Karpas-422 (cell line): ENCODE measurements around the gene TRIM23. TPM values are rescaled to one million over a fixed set of nuclear protein-coding genes. Genes with fewer than 3 reads are reported as not detected.

Experiments used
- DNase-seq: peaks from one replicate; pipeline ENCODE4 v3.0.0-alpha.2; 2015
- H2AFZ ChIP-seq: fragments of 200-600 bp; sonication (generic); 2 replicates; pipeline ENCODE4 v1.6.1; 2014; ENCODE audit warnings: antibody characterized with exemption, low read length, mixed read lengths
- H3K27ac ChIP-seq: fragments of 200-600 bp; sonication (generic); 2 replicates; pipeline ENCODE4 v1.5.1; 2014; ENCODE audit warnings: mild to moderate bottlenecking, low read length, moderate library complexity
- H3K27me3 ChIP-seq: fragments of 200-600 bp; sonication (generic); 2 replicates; pipeline ENCODE4 v1.6.1; 2014; ENCODE audit warnings: low read length, mixed read lengths
- H3K36me3 ChIP-seq: fragments of 200-600 bp; sonication (generic); 2 replicates; pipeline ENCODE4 v1.6.1; 2014; ENCODE audit warnings: low read length, mixed read lengths; ENCODE audit not compliant: insufficient read depth
- H3K4me1 ChIP-seq: fragments of 200-600 bp; sonication (generic); 2 replicates; pipeline ENCODE4 v1.6.1; 2014; ENCODE audit warnings: mild to moderate bottlenecking, low read length, mixed read lengths
- H3K4me2 ChIP-seq: fragments of 200-600 bp; sonication (generic); 2 replicates; pipeline ENCODE4 v1.6.1; 2014; ENCODE audit warnings: low read length, low read depth, mild to moderate bottlenecking; ENCODE audit not compliant: poor library complexity, severe bottlenecking
- H3K4me3 ChIP-seq: fragments of 200-600 bp; sonication (generic); 2 replicates; pipeline ENCODE4 v1.5.1; 2014; ENCODE audit warnings: mild to moderate bottlenecking, antibody characterized with exemption, low read length, mixed read lengths
- H3K79me2 ChIP-seq: fragments of 200-600 bp; sonication (generic); 2 replicates; pipeline ENCODE4 v1.6.1; 2014; ENCODE audit warnings: mild to moderate bottlenecking, low read length, mixed read lengths
- H3K9ac ChIP-seq: fragments of 200-600 bp; sonication (generic); 2 replicates; pipeline ENCODE4 v1.6.0; 2014; ENCODE audit warnings: low read length
- H3K9me2 ChIP-seq: fragments of 200-600 bp; sonication (generic), shearing (Covaris generic); replicated peaks from 2 replicates; pipeline ENCODE4 v1.6.0; 2014; ENCODE audit warnings: mild to moderate bottlenecking, low read length, moderate library complexity; ENCODE audit not compliant: insufficient read depth
- H3K9me3 ChIP-seq: fragments of 300-700, 200-600 bp; sonication (generic); 2 replicates; pipeline ENCODE4 v1.6.1; 2014; ENCODE audit warnings: low read length, mixed read lengths
- H4K20me1 ChIP-seq: fragments of 200-600 bp; sonication (generic); 2 replicates; pipeline ENCODE4 v1.6.1; 2014; ENCODE audit warnings: mild to moderate bottlenecking, antibody characterized with exemption, low read length, low read depth; ENCODE audit not compliant: insufficient read depth
- small RNA-seq: library from RNA; depleted of rRNA; stranded (forward); fragments of <200 nt; gene quantifications from one replicate; pipeline ENCODE3, GENCODE V24; 2014
- total RNA-seq: library from RNA; depleted of rRNA; stranded (reverse); fragments of >200 nt; shearing (Covaris generic); gene quantifications from 2 replicates; pipeline ENCODE4 v1.2.3, GENCODE V29; 2014; ENCODE audit warnings: low replicate concordance; rRNA removed

Gene TRIM23
- total RNA-seq, 1 experiment from 2014 or later: 44.1 TPM

DNA sequence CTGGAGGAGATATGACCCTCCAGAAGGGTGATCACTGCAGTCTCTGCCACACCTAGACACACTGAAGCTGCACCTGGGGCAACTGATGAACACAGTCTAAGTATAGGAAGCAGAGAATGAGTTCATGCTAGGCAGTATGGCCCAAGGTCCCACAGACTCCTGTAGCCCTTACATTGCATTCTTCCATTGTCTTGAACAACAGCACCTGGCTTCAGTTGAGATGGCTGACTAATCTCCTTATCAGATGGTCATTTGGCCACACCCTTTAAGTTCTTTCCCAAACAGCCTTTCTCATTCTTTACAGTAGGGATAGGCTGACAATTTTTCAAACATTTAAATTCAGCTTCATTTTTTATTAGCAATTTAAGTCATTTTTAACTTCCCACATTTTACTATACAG, 84.3 kb downstream of the TRIM23 start:
- Histone ChIP-seq H3K4me2 (no peak overlapping the region), H4K20me1 (no peaks in the 10 kb centered on the region), H3K27ac (no peak overlapping the region), H3K27me3 (no peaks in the 10 kb centered on the region), H3K36me3 (peaks cover 75% of the 10 kb centered on the region), H3K9ac (no peak overlapping the region), H3K4me1 (no peaks in the 10 kb centered on the region), H3K9me2 (no peaks in the 10 kb centered on the region), H3K9me3 (no peaks in the 10 kb centered on the region), H3K4me3 (no peak overlapping the region), H2AFZ (no peak overlapping the region), H3K79me2 (peaks cover 9% of the 10 kb centered on the region)
- no peak for DNase-seq

Small RNA genes within 50 kb of the gene (small RNA-seq; reads per million reads assigned to genes)
- gene RNU6-540P: not detected

Other genes with a start within 250 kb of the TRIM23 start
- gene ADAMTS6, start 142.4 kb downstream of the TRIM23 start, total RNA-seq: 2.6 TPM in 2 replicates
- gene CENPK, start 61.2 kb downstream of the TRIM23 start, total RNA-seq: 31.5 and 86.4 TPM in 2 replicates
- 45.3 and 83.3 TPM in 2 replicates for gene PPWD1, start 61.0 kb downstream of the TRIM23 start, total RNA-seq
- 5.1 and 7.0 TPM in 2 replicates for gene SHLD3, start 694 bp upstream of the TRIM23 start, total RNA-seq
- gene TRAPPC13, start 694 bp upstream of the TRIM23 start, total RNA-seq: 31.5 and 51.3 TPM in 2 replicates
- 7.4 and 10.2 TPM in 2 replicates for gene SGTB, start 97.8 kb upstream of the TRIM23 start, total RNA-seq
- gene NLN, start 97.9 kb upstream of the TRIM23 start, total RNA-seq: 29.1 and 46.5 TPM in 2 replicates